K562 (cell line): ENCODE data around the gene NF1. TPM values are rescaled to one million over a fixed set of nuclear protein-coding genes. Genes with fewer than 3 reads are reported as not detected.

Experiments used
- ATF6 ChIP-seq: sonication (generic); formaldehyde crosslinking; IDR thresholded peaks from 2 replicates; pipeline ENCODE4 v1.4.0; 2020; ENCODE audit warnings: mild to moderate bottlenecking, missing genetic modification reagents
- CBX5 ChIP-seq: IDR thresholded peaks from 2 replicates; pipeline ENCODE4 v1.6.1; 2014; ENCODE audit warnings: low read depth, borderline replicate concordance
- CREB5 ChIP-seq: fragments of 250-450 bp; sonication (Bioruptor Pico); IDR thresholded peaks from 2 replicates; pipeline ENCODE4 v1.5.0; 2020; ENCODE audit warnings: mild to moderate bottlenecking
- ELF1 ChIP-seq: fragments of 200-800 bp; sonication (Bioruptor generic); IDR thresholded peaks from 2 replicates; pipeline ENCODE4 v1.6.1; 2016; ENCODE audit warnings: missing genetic modification characterization, missing compliant biosample characterization
- FOS ChIP-seq: IDR thresholded peaks from 3 replicates; pipeline ENCODE4 v1.6.1; 2011; ENCODE audit not compliant: insufficient read length; ENCODE audit errors: extremely low read depth
- FOXK2 ChIP-seq, 2 experiments: fragments of 450-650 bp; IDR thresholded peaks in 1 of 2; conservative IDR thresholded peaks in 1 of 2; 2 replicates each; pipeline ENCODE4 v1.6.1; 2016; ENCODE audit warnings: low read depth in 2 of 2, mild to moderate bottlenecking in 1 of 2
- HDAC3 ChIP-seq: fragments of 450-650 bp; IDR thresholded peaks from 2 replicates; pipeline ENCODE4 v1.6.1; 2018; ENCODE audit warnings: borderline replicate concordance, mild to moderate bottlenecking, moderate library complexity; ENCODE audit not compliant: partially characterized antibody
- HNRNPH1 ChIP-seq: fragments of 200-400 bp; formaldehyde crosslinking; optimal IDR thresholded peaks from 2 replicates; pipeline ENCODE3; 2017; ENCODE audit warnings: low read depth, mild to moderate bottlenecking, low read length, moderate library complexity
- KDM5B ChIP-seq: fragments of 200-600 bp; sonication (generic); IDR thresholded peaks from 2 replicates; pipeline ENCODE4 v1.6.1; 2012; ENCODE audit warnings: low read depth, mild to moderate bottlenecking, moderate library complexity, low read length, control low read depth, inconsistent platforms; ENCODE audit not compliant: insufficient replicate concordance
- MECOM ChIP-seq: fragments of 250-450 bp; sonication (Bioruptor Pico); IDR thresholded peaks from 2 replicates; pipeline ENCODE4 v1.8.0; 2022; ENCODE audit warnings: inconsistent platforms
- MLLT1 ChIP-seq, 2 experiments: fragments of 450-650 bp; IDR thresholded peaks; 2 replicates each; pipeline ENCODE4 v1.6.1; 2016
- NEUROD1 ChIP-seq: fragments of 150-350 bp; IDR thresholded peaks from 2 replicates; pipeline ENCODE4 v1.6.1; 2014; ENCODE audit warnings: borderline replicate concordance, low read length, low read depth; ENCODE audit not compliant: partially characterized antibody
- POLR2AphosphoS5 ChIP-seq: IDR thresholded peaks from 2 replicates; pipeline ENCODE4 v1.6.1; 2011; ENCODE audit warnings: mild to moderate bottlenecking, low read depth, low read length, moderate library complexity; ENCODE audit not compliant: control insufficient read depth, insufficient read depth
- POU5F1 ChIP-seq: fragments of 150-350 bp; IDR thresholded peaks from 2 replicates; pipeline ENCODE4 v1.6.1; 2014; ENCODE audit warnings: borderline replicate concordance, low read length, low read depth, mild to moderate bottlenecking; ENCODE audit not compliant: partially characterized antibody
- RCOR1 ChIP-seq, 2 experiments: IDR thresholded peaks; 2 replicates each; pipeline ENCODE4 v1.6.1; 2012; ENCODE audit warnings: low read depth in 2 of 2, low read length in 2 of 2, borderline replicate concordance in 1 of 2, improper control_type of control experiment in 1 of 2
- TAF7 ChIP-seq: fragments of 450-650 bp; IDR thresholded peaks from 2 replicates; pipeline ENCODE4 v1.6.1; 2016; ENCODE audit warnings: missing genetic modification characterization, missing compliant biosample characterization
- THRB ChIP-seq: fragments of 450-650 bp; formaldehyde crosslinking; conservative IDR thresholded peaks from 2 replicates; pipeline ENCODE4 v1.4.0; 2022; ENCODE audit warnings: mild to moderate bottlenecking, missing genetic modification characterization
- ZBTB7A ChIP-seq: IDR thresholded peaks from 2 replicates; pipeline ENCODE4 v1.6.1; 2011; ENCODE audit warnings: low read depth, mild to moderate bottlenecking, low read length, moderate library complexity, borderline replicate concordance; ENCODE audit not compliant: control insufficient read depth
- ZFP30 ChIP-seq: fragments of 250-450 bp; sonication (Bioruptor Pico); IDR thresholded peaks from 2 replicates; pipeline ENCODE4 v1.8.0; 2022; ENCODE audit warnings: moderate library complexity, mild to moderate bottlenecking, inconsistent platforms, borderline replicate concordance
- ZKSCAN1 ChIP-seq: fragments of 150-350 bp; IDR thresholded peaks from 2 replicates; pipeline ENCODE4 v1.6.1; 2016; ENCODE audit warnings: low read depth, low read length
- ZNF184 ChIP-seq: sonication (generic); formaldehyde crosslinking; IDR thresholded peaks from 2 replicates; pipeline ENCODE4 v1.5.0; 2020; ENCODE audit warnings: missing genetic modification reagents
- ZNF311 ChIP-seq: fragments of 250-450 bp; sonication (Bioruptor Pico); IDR thresholded peaks from 2 replicates; pipeline ENCODE4 v1.4.0; 2020; ENCODE audit warnings: mild to moderate bottlenecking, moderate library complexity
- polyA plus RNA-seq, 8 experiments: library from polyadenylated mRNA; depleted of rRNA in 4 of 8; stranded (reverse) in 5 of 8; unstranded in 3 of 8; fragments of >200 nt; fragmentation: Nextera tagmentation in 2 of 8; fragmentation: Illumina TruSeq in 1 of 8; extraction: Ambion mirVana in 2 of 8; extraction: Trizol in 1 of 8; gene quantifications; 2 replicates each; pipeline versions ENCODE4 v1.2.1 to v1.2.3, GENCODE V29; 2011 to 2014; ENCODE audit warnings: inconsistent platforms in 1 of 8, missing spikeins in 1 of 8
- total RNA-seq, 7 experiments: library from RNA; depleted of rRNA in 6 of 7; stranded (reverse); fragments of >200 nt in 6 of 7; fragmentation: Illumina TruSeq in 2 of 7; extraction: Trizol in 2 of 7; gene quantifications; 2 replicates each; pipeline versions ENCODE4 v1.2.1 to v1.2.3, GENCODE V29; 2011 to 2021; ENCODE audit warnings: low replicate concordance in 1 of 7

NF1 gene
- total and polyA plus RNA-seq, 9 of the 15 experiments (the other 6 are each of a cell fraction or from before 2014, with no cell fraction given): 3.4 to 41.9 (median 24.3) TPM

GRCh38 chr17:31094600-31095235 is at the start of gene NF1 (continued):
- TF ChIP-seq ATF6 (no peak), CREB5 (no peak; the same call in 1 of the 2 replicates), RCOR1 (IDR thresholded peaks at IDR 0.05; ENCODE audit: borderline replicate concordance in 1 of 2, low read depth in 2 of 2, low read length in 2 of 2) (0 out of 4 replicates have a peak, but pooled peaks of 1 of the 2 experiments have one; percentile 18), ZKSCAN1 (peak; percentile 34; the same call in 1 of the 2 replicates), FOS (no peak), KDM5B (peak; percentile 75), POU5F1 (no peak), MLLT1 (IDR thresholded peaks at IDR 0.05) (no peak), POLR2AphosphoS5 (peak; percentile 78), HNRNPH1 (no peak), HDAC3 (no peak), ZBTB7A (no peak), ELF1 (tag) (peak; percentile 83), CBX5 (no peak), MECOM (CRISPR knock-in tag) (no peak), ZFP30 (CRISPR knock-in tag) (no peak), ZNF311 (CRISPR knock-in tag) (no peak), NEUROD1 (peak; percentile 71), THRB (CRISPR knock-in tag) (no peak), ZNF184 (CRISPR knock-in tag) (no peak), FOXK2 (conservative IDR thresholded peaks at IDR 0.05 in 1 of 2, IDR thresholded peaks at IDR 0.05 in 1 of 2; ENCODE audit: low read depth in 2 of 2) (peak in 1 of 2 experiments; percentile 77; a peak in 2 of 4 replicates), TAF7 (tag) (peak; percentile 89)
